Psoas muscle (tissue), 8 donors: ENCODE measurements around the gene RFK. TPM values are rescaled to one million over a fixed set of nuclear protein-coding genes. Genes with fewer than 3 reads are reported as not detected.

Source experiments
- ATAC-seq, 4 donors: fragments of 200-7000 bp; cut with Tn5 transposase; one replicate each; pipeline ENCODE4 v1.9.1; 2020; ENCODE audit warnings: moderate library complexity in 3 of 4, mild to moderate bottlenecking in 2 of 4
- DNase-seq, 2 donors: peaks; one replicate each; pipeline ENCODE4 v3.0.0-alpha.2; 2020
- H3K27ac ChIP-seq: fragments of 200-600 bp; one replicate; pipeline ENCODE4 v1.8.0; 2022
- H3K27me3 ChIP-seq, 3 donors: fragments of 200-600 bp in 1 of 3; one replicate each; pipeline versions ENCODE4 v1.6.1 to v1.8.0; 2013 to 2022; ENCODE audit warnings: low read length in 2 of 3, mild to moderate bottlenecking in 2 of 3, moderate library complexity in 1 of 3; ENCODE audit not compliant: insufficient read depth in 3 of 3
- H3K36me3 ChIP-seq, 2 donors: fragments of 200-600 bp in 1 of 2; one replicate each; pipeline versions ENCODE4 v1.6.1 to v1.8.0; 2013 to 2022; ENCODE audit warnings: low read depth in 1 of 2, mild to moderate bottlenecking in 1 of 2, moderate library complexity in 1 of 2; ENCODE audit not compliant: insufficient read depth in 1 of 2
- H3K4me1 ChIP-seq: fragments of 200-600 bp; one replicate; pipeline ENCODE4 v1.8.0; 2022
- H3K4me3 ChIP-seq: fragments of 200-600 bp; one replicate; pipeline ENCODE4 v1.8.0; 2022; ENCODE audit warnings: mild to moderate bottlenecking
- H3K9me3 ChIP-seq: fragments of 200-600 bp; one replicate; pipeline ENCODE4 v1.8.0; 2022
- CTCF ChIP-seq: fragments of 200-600 bp; IDR thresholded peaks from one replicate; pipeline ENCODE4 v1.8.0; 2022; ENCODE audit warnings: antibody characterized with exemption
- WGBS, 3 donors: extraction: QIAGEN DNeasy Blood & Tissue Kit; methylation state at CpG; one replicate each; pipeline versions ENCODE4 v1.1.6 to v1.1.7; 2013; 5-methylcytosine and 5-hydroxymethylcytosine counted together
- intact Hi-C, 2 donors: fragments of 100-400 bp; cut with DNase I; formaldehyde crosslinking; loops; one replicate each; pipeline versions ENCODE4 v1.11.0 to v1.14.2; 2022
- polyA plus RNA-seq, 3 donors: library from polyadenylated mRNA; stranded (reverse); fragments of 200-250 nt; gene quantifications; one replicate each; pipeline ENCODE4 v1.2.3, GENCODE V29; 2013
- total RNA-seq, 4 donors: library from RNA; stranded (reverse); fragmentation: NEBNext Ultra II Directional in 2 of 4; extraction: Animal tissue kit (Norgen Biotek cat#: 25700) in 2 of 4; gene quantifications; one replicate each; pipeline versions ENCODE4 v1.2.1 to v1.2.4, GENCODE V29; 2021 to 2023
- donor health status: healthy with polysubstance abuse.
- donor health status: DM: no; HTN: no; CAD: no; lungs with moderate emphysema.
- donor health status: Bipolar disorder and iron deficiency.
- donor health status: healthy.
- donor health status: DM: yes; HTN: yes; CAD: no.
- donor health status: DM: no; HTN: no; CAD: no.
- donor health status: DM: no; HTN: no; CAD: no.
- donor health status: DM: yes; HTN: yes; CAD: no.

Gene RFK
- total and polyA plus RNA-seq, 7 donors, result 12.1 to 28.0 (median 15.4) TPM

DNA sequence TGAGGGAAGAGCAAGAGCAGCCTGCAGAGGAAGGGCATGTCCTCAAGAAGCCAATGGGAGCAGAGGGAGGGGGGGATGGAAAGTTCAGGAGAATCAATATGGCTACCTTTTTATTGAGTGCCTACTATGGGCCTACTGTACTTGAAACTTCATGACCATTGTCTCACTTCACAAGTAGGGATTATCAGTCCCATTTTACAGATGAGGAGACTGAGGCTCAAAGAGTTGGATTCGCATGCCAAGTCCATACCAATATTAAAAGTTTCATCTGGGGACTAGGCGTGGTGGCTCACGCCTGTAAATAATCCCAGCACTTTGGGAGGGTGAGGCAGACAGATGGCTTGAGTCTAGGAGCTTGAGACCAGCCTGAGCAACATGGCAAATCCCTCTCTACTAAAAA lies 40.0 kb downstream of the RFK start:
- intact Hi-C loops, result no loop called here
- Histone ChIP-seq H3K4me1 (no peaks in the 10 kb centered on the region), H3K36me3 (no peaks in the 10 kb centered on the region), H3K4me3 (no peak overlapping the region), H3K9me3 (no peaks in the 10 kb centered on the region), H3K27ac (no peak overlapping the region), H3K27me3 (peaks cover 0 to 3% (median 0%) of the 10 kb centered on the region in 3 donors)
- no peak for TF ChIP-seq CTCF
- ATAC-seq, result no peak
- DNase-seq, result no peak
- 78 to 100% (median 97%) methylated on average over 3 of the region's 3 CpGs for WGBS, 3 donors

DNA sequence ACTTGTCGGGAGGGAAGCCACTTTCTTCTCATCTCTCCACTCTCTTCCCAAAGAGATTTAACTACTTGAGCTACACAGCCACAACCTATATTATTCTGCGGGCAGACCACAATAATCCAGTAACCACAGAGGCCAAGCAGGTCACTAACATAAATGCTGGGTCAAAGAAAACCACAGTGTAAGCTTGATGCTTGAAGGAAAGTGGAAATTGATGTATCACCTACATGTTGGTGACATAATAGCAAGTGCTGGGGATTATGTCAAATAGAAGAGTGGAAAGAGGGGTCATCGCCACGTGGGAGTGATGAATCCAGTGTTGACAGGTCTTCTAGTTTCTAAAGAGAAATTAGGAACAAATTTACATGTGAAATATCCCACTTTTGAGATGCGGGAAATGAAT lies 40.9 kb downstream of the RFK start:
- ATAC-seq, result no peak
- Histone ChIP-seq H3K4me1 (no peaks in the 10 kb centered on the region), H3K36me3 (no peaks in the 10 kb centered on the region), H3K27me3 (peaks cover 0 to 3% (median 0%) of the 10 kb centered on the region in 3 donors), H3K9me3 (no peaks in the 10 kb centered on the region), H3K27ac (no peak overlapping the region), H3K4me3 (no peak overlapping the region)
- 63 to 78% (median 68%) methylated on average over 5 of the region's 5 CpGs for WGBS, 3 donors
- intact Hi-C loops, result no loop called here
- TF ChIP-seq CTCF, result no peak
- DNase-seq, result no peak

- Histone ChIP-seq H3K4me1 (no peaks in the 10 kb centered on the region), H3K9me3 (no peaks in the 10 kb centered on the region), H3K36me3 (no peaks in the 10 kb centered on the region), H3K27ac (no peak overlapping the region), H3K4me3 (no peak overlapping the region), H3K27me3 (peaks cover 0 to 3% (median 0%) of the 10 kb centered on the region in 3 donors)
- 33 to 45% (median 38%) methylated on average over 4 of the region's 4 CpGs for WGBS, 3 donors
- ATAC-seq (no peak), DNase-seq (no peak)
- TF ChIP-seq CTCF, result no peak
- intact Hi-C loops, result no loop called here
Measured at GRCh38 chr9:76352026-76352620, 42.1 kb downstream of the RFK start.

DNA sequence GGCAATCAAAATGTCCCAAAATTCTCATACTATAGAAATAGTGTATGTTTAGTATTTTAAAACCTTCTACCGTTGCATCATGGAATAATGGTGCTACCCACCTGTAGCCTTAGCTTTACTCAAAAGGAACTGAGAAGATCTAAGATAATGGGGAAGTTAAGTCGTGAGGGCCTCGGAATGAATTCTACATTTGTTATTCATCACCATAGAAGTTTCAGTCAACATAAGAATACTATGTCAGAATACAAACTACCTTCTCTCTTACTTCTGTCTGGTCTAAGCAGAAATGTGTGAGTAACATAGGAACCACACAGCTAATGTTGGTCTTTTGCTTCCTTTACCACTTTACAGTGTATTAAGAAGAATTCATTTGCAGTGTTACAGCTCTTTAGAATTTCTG lies 43.2 kb downstream of the RFK start:
- no peak for DNase-seq
- H3K27ac ChIP-seq, result no peak overlapping the region
- H3K9me3 ChIP-seq, result no peaks in the 10 kb centered on the region
- TF ChIP-seq CTCF, result no peak
- no peaks in the 10 kb centered on the region for H3K4me1 ChIP-seq
- no peak overlapping the region for H3K4me3 ChIP-seq
- intact Hi-C loops, result no loop called here
- H3K27me3 ChIP-seq, result peaks cover 0 to 3% (median 0%) of the 10 kb centered on the region in 3 donors
- 60 to 73% (median 63%) methylated on average over 3 of the region's 3 CpGs for WGBS, 3 donors
- H3K36me3 ChIP-seq, result no peaks in the 10 kb centered on the region
- ATAC-seq, result no peak

DNA sequence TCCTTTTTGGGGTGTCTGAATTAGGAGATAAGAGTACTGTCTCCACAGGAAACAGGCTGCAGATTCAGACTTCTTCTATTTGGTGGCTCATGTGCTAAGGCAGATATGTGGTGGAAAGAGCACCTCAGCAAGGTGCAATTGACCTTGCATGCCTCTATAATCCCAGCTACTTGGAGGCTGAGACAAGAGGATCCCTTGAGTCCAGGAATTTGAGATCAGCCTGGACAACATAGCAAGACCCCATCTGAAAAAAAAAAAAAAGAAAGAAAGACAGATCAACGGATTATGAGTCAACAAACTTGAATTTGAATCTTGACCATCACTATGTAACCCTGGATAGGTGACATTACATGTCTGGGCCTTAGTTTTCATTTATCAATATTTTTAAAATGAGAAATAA lies 44.4 kb downstream of the RFK start:
- Histone ChIP-seq H3K27me3 (peaks cover 0 to 3% (median 0%) of the 10 kb centered on the region in 3 donors), H3K4me1 (no peaks in the 10 kb centered on the region), H3K9me3 (no peaks in the 10 kb centered on the region), H3K4me3 (no peak overlapping the region), H3K27ac (no peak overlapping the region), H3K36me3 (no peaks in the 10 kb centered on the region)
- ATAC-seq (no peak), DNase-seq (no peak)
- WGBS, 3 donors, result 74 to 88% (median 86%) methylated on average over 1 of the region's 1 CpG
- TF ChIP-seq CTCF, result no peak
- intact Hi-C loops, result no loop called here
